ENCODE results near the gene PIGV. TPM values are rescaled to one million over a fixed set of nuclear protein-coding genes. Genes with fewer than 3 reads are reported as not detected.
"Not testable (repeated sequence)": the region's sequence is repeated elsewhere in the genome, so short reads cannot be mapped to it uniquely, and the experiment has no call there.

The PIGV gene
- total RNA-seq, 1 experiment from 2014 or later, result 30.8 TPM

DNA sequence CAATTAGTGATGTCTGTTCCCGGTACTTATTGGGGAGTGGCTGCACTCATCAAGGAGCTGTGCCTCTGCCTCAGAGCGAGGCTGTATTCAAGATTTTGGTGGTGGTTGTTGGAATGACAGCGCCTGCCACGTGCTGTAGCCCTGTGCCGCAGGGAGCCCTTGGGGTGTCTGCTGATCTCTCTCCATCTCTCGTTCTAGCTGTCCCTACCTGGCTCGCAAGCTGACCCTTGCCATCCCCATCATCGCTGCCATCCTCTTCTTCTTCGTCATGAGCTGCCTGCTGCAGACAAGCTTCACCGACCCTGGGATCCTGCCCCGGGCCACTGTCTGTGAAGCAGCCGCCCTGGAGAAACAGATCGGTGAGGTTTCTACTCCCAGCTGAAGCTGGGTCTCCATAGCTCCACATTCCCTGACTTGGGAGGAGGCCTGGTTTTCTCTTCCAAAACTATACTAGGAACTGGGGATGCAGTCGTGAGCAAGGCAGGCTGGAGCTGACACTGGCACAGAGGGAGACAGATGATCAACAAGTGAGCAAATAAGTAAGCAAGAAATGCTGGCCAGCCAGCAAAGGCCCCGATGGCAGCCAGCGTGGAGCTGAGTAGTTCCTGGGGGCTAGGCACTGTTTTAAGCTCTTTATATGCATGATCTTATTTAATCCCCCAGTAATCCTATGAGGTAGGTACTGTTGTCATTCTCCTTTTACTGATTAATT lies 44.7 kb downstream of the PIGV start:
- TF ChIP-seq EZH2 (IDR thresholded peaks at IDR 0.05; ENCODE audit: low read depth), result no peak
- TF ChIP-seq, protein P1, sequence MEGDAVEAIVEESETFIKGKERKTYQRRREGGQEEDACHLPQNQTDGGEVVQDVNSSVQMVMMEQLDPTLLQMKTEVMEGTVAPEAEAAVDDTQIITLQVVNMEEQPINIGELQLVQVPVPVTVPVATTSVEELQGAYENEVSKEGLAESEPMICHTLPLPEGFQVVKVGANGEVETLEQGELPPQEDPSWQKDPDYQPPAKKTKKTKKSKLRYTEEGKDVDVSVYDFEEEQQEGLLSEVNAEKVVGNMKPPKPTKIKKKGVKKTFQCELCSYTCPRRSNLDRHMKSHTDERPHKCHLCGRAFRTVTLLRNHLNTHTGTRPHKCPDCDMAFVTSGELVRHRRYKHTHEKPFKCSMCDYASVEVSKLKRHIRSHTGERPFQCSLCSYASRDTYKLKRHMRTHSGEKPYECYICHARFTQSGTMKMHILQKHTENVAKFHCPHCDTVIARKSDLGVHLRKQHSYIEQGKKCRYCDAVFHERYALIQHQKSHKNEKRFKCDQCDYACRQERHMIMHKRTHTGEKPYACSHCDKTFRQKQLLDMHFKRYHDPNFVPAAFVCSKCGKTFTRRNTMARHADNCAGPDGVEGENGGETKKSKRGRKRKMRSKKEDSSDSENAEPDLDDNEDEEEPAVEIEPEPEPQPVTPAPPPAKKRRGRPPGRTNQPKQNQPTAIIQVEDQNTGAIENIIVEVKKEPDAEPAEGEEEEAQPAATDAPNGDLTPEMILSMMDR (conservative IDR thresholded peaks at IDR 0.05), result no peak
- POLR2A ChIA-PET (ENCODE audit: unreplicated experiment), result no interaction called here

DNA sequence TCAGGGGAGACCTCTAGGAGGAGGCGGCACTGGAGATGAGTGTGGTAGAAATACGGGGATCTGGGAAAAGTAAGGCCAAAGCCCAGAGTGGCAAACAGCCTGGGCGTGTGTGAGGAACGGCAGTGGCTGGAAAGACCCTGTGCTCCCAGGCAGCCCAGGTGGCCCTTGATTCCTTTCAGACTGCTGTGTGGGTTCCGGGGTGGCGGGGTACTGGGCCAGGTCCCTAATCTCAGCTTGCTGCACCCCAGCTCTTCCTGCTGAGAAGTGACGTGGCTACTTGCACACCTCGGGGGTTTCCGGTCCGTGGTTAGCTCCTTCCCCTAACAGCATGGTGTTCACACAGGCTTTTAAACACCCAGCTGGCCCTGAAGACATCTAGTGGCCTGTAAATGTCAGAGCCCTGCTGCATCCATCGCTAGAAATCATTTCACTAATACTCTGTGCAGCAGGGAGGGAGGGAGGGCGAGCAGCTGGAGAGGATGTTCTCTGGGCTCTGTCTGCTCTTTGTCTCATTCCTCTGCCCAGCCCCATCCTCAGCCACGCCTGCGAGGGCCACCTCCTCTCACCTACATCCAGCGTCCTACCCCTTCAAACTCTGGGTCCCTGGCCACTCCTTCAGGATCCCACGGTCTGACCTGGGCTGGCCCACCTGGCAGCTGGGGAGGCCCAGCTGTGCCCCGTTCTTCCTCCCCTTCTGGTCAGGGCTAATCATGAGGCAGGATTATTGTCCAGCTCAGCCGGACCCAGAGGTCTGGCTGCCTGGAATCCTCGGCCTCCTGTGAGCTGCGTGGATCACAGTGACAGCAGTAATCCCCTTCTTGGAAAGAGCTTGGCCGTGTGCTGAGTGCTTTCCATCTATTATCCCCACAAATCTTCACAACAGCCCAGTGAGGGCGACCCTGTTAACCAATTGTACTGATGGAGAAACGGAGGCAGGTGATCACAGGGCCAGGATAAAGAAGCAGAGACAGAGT lies 46.0 kb downstream of the PIGV start:
- POLR2A ChIA-PET (ENCODE audit: unreplicated experiment), result interaction anchor here (0.5 kb wide), 1 partner anchor 57 kb away, joined by 4 read pairs; no protein-coding TSS in a partner anchor
- Histone ChIP-seq H3K4me2 (no peak overlapping the region), H3F3A (ENCODE audit: insufficient read depth, low read depth) (no peaks in the 10 kb centered on the region), H2AFZ (no peak overlapping the region), H3K4me1 (replicated peaks; ENCODE audit: insufficient read depth) (0 out of 2 replicates have a peak, but pooled peaks cover under 1% of the 10 kb centered on the region), H3K27me3 (ENCODE audit: insufficient read depth, low read depth) (no peaks in the 10 kb centered on the region), H4K20me1 (ENCODE audit: insufficient read depth) (no peaks in the 10 kb centered on the region; the same call in 1 of the 2 replicates), H3K9me3 (ENCODE audit: insufficient read depth, low read depth) (no peaks in the 10 kb centered on the region), H3K36me3 (ENCODE audit: low read depth) (peaks cover 5% of the 10 kb centered on the region; the same call in 1 of the 2 replicates), H3K27ac (no peak overlapping the region), H3K79me2 (ENCODE audit: low read depth) (peaks cover 27% of the 10 kb centered on the region), H3K4me3 (no peak overlapping the region), H3K9me2 (ENCODE audit: insufficient read depth) (no peaks in the 10 kb centered on the region)
- BruUV-seq (replicated peaks), result no TSS peak
- no peak for DNase-seq
- CTCF ChIA-PET, result no interaction called here
- intact Hi-C loops (cut with micrococcal nuclease; ENCODE audit: unreplicated experiment), result no loop called here
- TF ChIP-seq EZH2 (IDR thresholded peaks at IDR 0.05; ENCODE audit: low read depth), result no peak
- TF ChIP-seq, protein P1 (conservative IDR thresholded peaks at IDR 0.05), result no peak

More for the DNA sequence above, 44.7 kb downstream of the PIGV start:
- Histone ChIP-seq H3K4me1 (replicated peaks; ENCODE audit: insufficient read depth) (0 out of 2 replicates have a peak, but pooled peaks cover 6% of the 10 kb centered on the region), H3F3A (ENCODE audit: insufficient read depth, low read depth) (no peaks in the 10 kb centered on the region), H3K79me2 (ENCODE audit: low read depth) (peaks cover 39% of the 10 kb centered on the region), H3K36me3 (ENCODE audit: low read depth) (peaks cover 5% of the 10 kb centered on the region; the same call in 1 of the 2 replicates), H3K9me3 (ENCODE audit: insufficient read depth, low read depth) (no peaks in the 10 kb centered on the region), H3K4me3 (no peak overlapping the region), H2AFZ (no peak overlapping the region), H3K27me3 (ENCODE audit: insufficient read depth, low read depth) (no peaks in the 10 kb centered on the region), H3K4me2 (no peak overlapping the region), H3K9me2 (ENCODE audit: insufficient read depth) (no peaks in the 10 kb centered on the region), H4K20me1 (ENCODE audit: insufficient read depth) (no peaks in the 10 kb centered on the region; the same call in 1 of the 2 replicates), H3K27ac (no peak overlapping the region)
- intact Hi-C loops (cut with micrococcal nuclease; ENCODE audit: unreplicated experiment), result no loop called here
- CTCF ChIA-PET, result no interaction called here
- DNase-seq, result no peak
- no TSS peak for BruUV-seq (replicated peaks)

DNA sequence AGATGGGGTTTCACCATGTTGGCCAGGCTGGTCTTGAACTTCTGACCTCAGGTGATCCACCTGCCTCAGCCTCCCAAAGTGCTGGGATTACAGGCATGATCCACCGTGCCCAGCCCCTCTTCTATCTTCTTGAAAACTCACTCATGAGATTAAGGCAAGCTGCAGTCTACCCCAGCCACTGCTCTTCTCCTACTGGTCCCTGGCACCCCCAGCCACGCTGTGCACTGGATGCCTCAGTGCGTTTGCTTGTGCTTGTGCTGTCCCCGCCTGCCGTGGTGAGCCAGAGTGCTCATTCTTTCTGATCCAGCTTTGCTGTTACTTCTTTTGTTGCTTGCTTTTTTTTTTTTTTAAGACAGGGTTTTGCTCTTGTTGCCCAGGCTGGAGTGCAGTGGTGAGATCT lies 49.9 kb downstream of the PIGV start:
- POLR2A ChIA-PET (ENCODE audit: unreplicated experiment); H3K9me2 ChIP-seq (ENCODE audit: insufficient read depth); intact Hi-C loops (cut with micrococcal nuclease; ENCODE audit: unreplicated experiment); H3K27ac ChIP-seq; H3K9me3 ChIP-seq (ENCODE audit: insufficient read depth, low read depth); H3K27me3 ChIP-seq (ENCODE audit: insufficient read depth, low read depth); H2AFZ ChIP-seq; BruUV-seq (replicated peaks); H3K4me2 ChIP-seq; H3K4me1 ChIP-seq (replicated peaks; ENCODE audit: insufficient read depth); H3K4me3 ChIP-seq; DNase-seq; H3K36me3 ChIP-seq (ENCODE audit: low read depth); H3F3A ChIP-seq (ENCODE audit: insufficient read depth, low read depth); H3K79me2 ChIP-seq (ENCODE audit: low read depth); H4K20me1 ChIP-seq (ENCODE audit: insufficient read depth): not testable (repeated sequence)
- CTCF ChIA-PET, result interaction anchor here (0.7 kb wide), 1 partner anchor 65 kb away, joined by 5 read pairs; no protein-coding TSS in a partner anchor

Measured in PC-9 (cell line).